Measurements from ENCODE around the gene PTRH2. TPM values are rescaled to one million over a fixed set of nuclear protein-coding genes. Genes with fewer than 3 reads are reported as not detected.

The PTRH2 gene
- total RNA-seq, 1 donor from 2014 or later, result 43.0 TPM

- H3K4me1 ChIP-seq, result peaks cover 28% of the 10 kb centered on the region
- H3K27ac ChIP-seq, result no peak overlapping the region
- no peaks in the 10 kb centered on the region for H3K9me3 ChIP-seq
Observed at GRCh38 chr17:59722623-59723022, 15.4 kb upstream of the PTRH2 start.

GRCh38 chr17:59719526-59719925 is 12.3 kb upstream of the PTRH2 start:
- Histone ChIP-seq H3K9me3 (no peaks in the 10 kb centered on the region), H3K4me1 (peaks cover 18% of the 10 kb centered on the region), H3K27ac (no peak overlapping the region), H3K4me3 (no peak overlapping the region), H3K36me3 (no peaks in the 10 kb centered on the region), H3K27me3 (no peaks in the 10 kb centered on the region)
- intact Hi-C loops (cut with DNase I), result no loop called here
- TF ChIP-seq POLR2AphosphoS5 (IDR thresholded peaks at IDR 0.05; ENCODE audit: insufficient read depth in 1 of 2, low read depth in 1 of 2) (no peak), POLR2A (IDR thresholded peaks at IDR 0.05) (no peak), CTCF (IDR thresholded peaks at IDR 0.05) (no peak)
- DNase-seq (ENCODE audit: extremely low spot score in 2 of 2), result no peak

More at GRCh38 chr17:59722623-59723022, 15.4 kb upstream of the PTRH2 start:
- DNase-seq (ENCODE audit: extremely low spot score in 2 of 2), result no peak
- intact Hi-C loops (cut with DNase I), result no loop called here
- Histone ChIP-seq H3K27me3 (no peaks in the 10 kb centered on the region), H3K36me3 (no peaks in the 10 kb centered on the region), H3K4me3 (no peak overlapping the region)
- TF ChIP-seq POLR2AphosphoS5 (IDR thresholded peaks at IDR 0.05; ENCODE audit: insufficient read depth in 1 of 2, low read depth in 1 of 2), result no peak
- TF ChIP-seq CTCF (IDR thresholded peaks at IDR 0.05), result no peak
- TF ChIP-seq POLR2A (IDR thresholded peaks at IDR 0.05), result no peak

GRCh38 chr17:59716427-59716826 is 9.2 kb upstream of the PTRH2 start:
- no peak for DNase-seq (ENCODE audit: extremely low spot score in 2 of 2)
- Histone ChIP-seq H3K36me3 (no peaks in the 10 kb centered on the region), H3K9me3 (no peaks in the 10 kb centered on the region), H3K27me3 (no peaks in the 10 kb centered on the region), H3K4me1 (no peaks in the 10 kb centered on the region), H3K4me3 (no peak overlapping the region), H3K27ac (no peak overlapping the region)
- TF ChIP-seq POLR2A (IDR thresholded peaks at IDR 0.05) (no peak), CTCF (IDR thresholded peaks at IDR 0.05) (no peak), POLR2AphosphoS5 (IDR thresholded peaks at IDR 0.05; ENCODE audit: insufficient read depth in 1 of 2, low read depth in 1 of 2) (no peak)
- intact Hi-C loops (cut with DNase I), result no loop called here

- intact Hi-C loops (cut with DNase I), result no loop called here
Observed at GRCh38 chr17:59714255-59714654, 7.0 kb upstream of the PTRH2 start.

More at GRCh38 chr17:59714255-59714654, 7.0 kb upstream of the PTRH2 start:
- H3K9me3 ChIP-seq, result no peaks in the 10 kb centered on the region
- DNase-seq (ENCODE audit: extremely low spot score in 2 of 2), result no peak
- no peaks in the 10 kb centered on the region for H3K36me3 ChIP-seq
- H3K27me3 ChIP-seq, result no peaks in the 10 kb centered on the region
- TF ChIP-seq POLR2A (IDR thresholded peaks at IDR 0.05) (no peak), CTCF (IDR thresholded peaks at IDR 0.05) (no peak), POLR2AphosphoS5 (IDR thresholded peaks at IDR 0.05; ENCODE audit: insufficient read depth in 1 of 2, low read depth in 1 of 2) (no peak)
- no peak overlapping the region for H3K27ac ChIP-seq
- H3K4me1 ChIP-seq, result no peaks in the 10 kb centered on the region
- no peak overlapping the region for H3K4me3 ChIP-seq
